GF-D8 (cell line): Measurements from ENCODE around the gene MAT1A.

ENCODE experiments used
- DNase-seq: peaks from one replicate; lab custom pipeline; 2025; lab: John Stamatoyannopoulos, UW

The MAT1A gene

DNA sequence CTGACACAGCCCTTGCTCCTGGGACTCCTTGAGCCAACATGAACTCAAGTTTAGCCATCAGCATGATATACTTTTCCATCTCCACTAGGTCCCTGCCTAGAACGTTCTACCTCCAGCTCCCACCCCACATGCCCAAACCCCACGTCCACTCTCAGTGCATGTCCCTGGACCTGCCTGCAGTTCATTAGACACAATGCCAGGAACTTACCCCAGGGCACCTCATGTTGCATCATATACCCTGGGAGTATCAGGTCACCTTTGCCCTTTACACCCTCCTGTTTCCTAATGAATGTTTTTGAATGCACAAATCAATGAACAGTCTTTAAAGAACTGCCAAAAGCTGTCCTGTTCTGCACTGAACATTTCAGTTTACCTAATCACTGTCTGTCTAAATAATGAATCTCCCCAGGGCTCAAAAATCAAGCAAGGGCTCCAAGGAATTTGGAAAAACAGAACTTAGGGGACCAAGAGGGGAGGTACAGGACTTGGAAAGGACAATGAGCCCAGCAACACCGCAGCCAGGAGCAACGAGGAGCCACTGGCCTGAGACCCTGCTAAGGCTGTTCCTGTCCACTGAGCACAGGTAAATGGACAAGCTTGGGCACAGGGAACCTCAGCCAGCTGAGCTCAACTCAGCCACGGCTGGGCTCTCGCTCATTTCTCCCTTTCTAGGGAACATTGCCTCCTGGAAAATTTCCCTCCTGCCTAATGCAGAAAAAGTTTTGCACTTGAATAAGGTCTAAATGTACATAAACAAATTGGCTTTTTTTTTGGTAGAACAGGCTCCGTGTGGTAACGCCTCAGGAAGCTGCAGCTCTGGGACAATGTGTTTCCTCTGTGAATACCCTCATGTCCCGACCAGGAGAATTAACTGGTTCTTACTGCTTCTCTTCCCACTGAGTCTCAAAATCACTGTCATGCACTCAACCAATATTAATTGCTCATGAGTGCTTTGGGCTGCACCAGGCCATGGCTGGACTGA is 7.4 kb downstream of the MAT1A start:
- no peak for DNase-seq

- no peak for DNase-seq
Measured at GRCh38 chr10:80281292-80281691, 8.2 kb downstream of the MAT1A start.

GRCh38 chr10:80280071-80280800 is 9.2 kb downstream of the MAT1A start:
- no peak for DNase-seq

GRCh38 chr10:80279146-80279545 is 10.3 kb downstream of the MAT1A start:
- DNase-seq = no peak

- DNase-seq = no peak
Measured at GRCh38 chr10:80278480-80278879, 11.0 kb downstream of the MAT1A start.

DNA sequence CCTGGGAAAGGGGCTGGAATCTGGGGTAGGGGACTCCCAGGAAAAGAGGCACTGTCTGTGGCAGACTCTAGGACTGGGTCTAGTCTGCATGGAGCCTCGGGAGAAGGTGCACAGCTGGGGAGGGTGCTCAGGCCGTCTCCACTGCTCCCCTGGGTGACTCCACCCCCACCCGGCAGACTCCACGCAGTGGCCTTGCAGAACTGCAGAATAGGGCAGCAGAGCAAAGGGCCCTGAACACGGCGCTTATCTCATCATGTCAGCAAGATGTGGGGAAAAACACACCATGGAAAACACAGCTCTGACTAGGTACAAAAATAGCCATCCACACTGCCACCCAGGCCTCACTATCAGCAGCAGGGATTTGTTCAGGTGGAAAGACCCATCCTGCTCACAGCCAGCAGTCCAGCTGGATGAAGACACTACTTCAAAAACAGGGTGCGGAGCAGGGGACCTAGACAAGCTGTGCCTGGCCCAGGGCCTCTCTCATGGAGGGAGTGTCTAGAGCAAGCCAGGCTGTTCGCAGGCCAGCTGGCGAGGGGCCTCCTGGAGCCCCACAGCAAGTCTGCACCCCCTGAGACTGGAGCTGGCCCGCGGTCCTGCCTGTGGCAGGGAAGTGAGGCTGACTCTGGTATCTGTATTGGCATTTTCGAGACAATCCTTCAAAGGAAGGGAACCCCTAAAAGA is 11.7 kb downstream of the MAT1A start:
- DNase-seq = no peak

DNA sequence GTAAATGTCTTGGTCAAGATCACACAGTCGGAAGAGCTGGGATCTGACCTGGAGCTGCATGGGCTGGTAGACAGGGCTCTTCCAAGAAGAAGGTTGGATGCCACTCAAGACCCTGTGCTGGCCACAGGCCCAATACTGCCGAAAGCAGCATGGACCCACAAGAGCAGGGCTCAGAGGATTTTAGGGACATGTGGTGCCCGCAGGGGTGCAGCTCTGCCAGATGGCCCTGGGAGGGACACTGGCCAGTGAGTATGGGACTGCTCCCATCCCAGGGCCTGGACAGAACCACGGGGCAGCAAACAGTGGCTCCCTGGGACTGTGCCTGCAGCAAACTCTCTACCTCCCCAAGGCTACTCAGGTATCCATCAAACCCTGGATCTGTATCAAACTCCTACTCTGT is 12.4 kb downstream of the MAT1A start:
- no peak for DNase-seq

DNA sequence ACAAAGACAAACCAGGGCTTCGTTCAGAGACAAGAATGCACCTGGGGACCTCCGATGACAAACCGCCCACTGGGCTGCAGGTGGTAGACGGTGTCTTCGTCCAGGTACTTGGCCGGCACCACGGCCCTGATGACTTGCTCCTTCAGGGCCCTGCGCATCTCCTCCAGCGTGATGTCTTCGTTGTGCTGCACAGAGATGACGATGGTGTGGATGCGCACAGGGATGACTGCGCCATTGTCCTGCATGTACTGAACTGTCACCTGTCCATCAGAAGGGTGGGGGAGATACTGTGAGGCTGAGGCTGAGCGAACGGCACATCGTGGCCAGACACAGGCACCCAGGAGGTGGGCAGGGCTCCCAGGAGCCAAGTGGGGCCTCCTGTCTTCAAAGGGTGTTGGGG is 13.1 kb downstream of the MAT1A start:
- DNase-seq = no peak

DNA sequence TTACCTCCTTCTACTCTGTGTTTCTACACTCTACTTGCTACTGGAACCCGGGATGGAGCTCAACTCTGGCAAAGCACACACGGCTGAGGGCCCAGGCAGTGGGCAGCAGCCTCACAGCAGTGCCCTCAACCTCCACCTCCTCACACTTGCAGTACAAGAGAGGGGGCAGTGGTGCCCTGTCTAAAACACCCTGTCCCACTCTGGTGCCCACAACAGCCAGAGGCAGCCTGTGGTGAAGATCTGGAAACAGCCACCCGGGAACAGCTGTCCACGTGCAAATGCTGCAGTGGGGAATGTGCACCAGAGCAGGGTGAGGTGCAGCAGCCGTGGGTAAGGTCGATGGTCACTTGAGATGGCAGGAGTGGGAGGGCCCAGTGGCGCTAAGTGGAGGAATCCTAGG is 13.7 kb downstream of the MAT1A start:
- no peak for DNase-seq

GRCh38 chr10:80275135-80275498 is 14.3 kb downstream of the MAT1A start:
- DNase-seq = no peak

DNA sequence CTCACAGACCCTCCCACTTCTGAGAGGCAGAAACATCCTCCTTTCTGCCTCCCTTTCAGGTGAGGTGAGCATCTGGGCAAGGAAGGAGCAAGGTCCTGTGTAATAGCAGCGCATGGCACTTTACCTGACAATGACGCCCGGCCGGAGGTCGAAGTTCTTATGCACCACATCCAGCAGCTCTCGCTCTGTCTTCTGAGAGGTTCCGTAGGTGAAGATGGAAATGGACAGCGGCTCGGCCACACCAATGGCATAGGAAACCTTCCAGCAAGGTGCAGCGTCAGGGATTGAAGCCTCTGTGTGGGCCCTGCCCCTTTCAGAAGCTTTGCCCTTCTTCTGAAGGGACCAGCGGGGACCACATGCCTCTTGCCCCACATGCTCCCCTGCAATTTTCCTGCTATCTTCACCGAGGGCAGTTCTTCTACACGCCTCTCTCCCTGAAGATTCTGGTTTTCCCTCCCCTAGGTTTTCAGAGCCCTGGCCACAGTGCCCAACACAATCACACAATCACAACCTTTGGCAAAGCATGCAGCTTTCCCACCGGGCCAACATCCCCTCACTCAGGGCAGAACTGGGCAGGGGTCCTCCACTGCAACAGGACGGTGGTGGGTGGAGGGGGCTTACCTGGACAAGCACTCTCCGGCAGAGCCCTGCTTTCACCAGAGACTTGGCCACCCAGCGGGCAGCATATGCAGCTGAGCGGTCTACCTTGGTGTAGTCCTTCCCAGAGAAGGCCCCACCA is 14.9 kb downstream of the MAT1A start:
- DNase-seq = no peak

- DNase-seq = no peak
Measured at GRCh38 chr10:80273523-80274170, 15.8 kb downstream of the MAT1A start.

- no peak for DNase-seq
Measured at GRCh38 chr10:80272793-80273522, 16.5 kb downstream of the MAT1A start.

DNA sequence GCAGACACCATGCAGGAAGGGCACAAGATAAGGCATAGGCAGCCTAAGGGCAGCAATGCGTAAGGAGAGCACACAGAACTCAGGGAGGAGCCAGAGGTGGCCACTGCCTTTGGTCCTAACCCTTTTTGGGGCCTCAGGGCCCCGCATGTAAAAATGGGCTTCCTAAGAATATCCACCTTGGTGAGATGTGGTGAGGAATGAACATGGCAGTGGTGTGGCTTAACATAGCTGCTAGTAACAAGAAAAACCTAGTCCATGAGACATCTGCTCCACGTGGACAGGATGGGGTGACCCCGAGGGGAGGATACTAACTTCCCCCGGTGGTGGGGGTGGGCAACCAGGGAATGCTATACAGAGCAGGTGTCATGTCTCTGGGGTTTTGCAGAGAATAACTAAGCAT is 18.0 kb downstream of the MAT1A start:
- DNase-seq = no peak

- DNase-seq = no peak
Measured at GRCh38 chr10:80270887-80271286, 18.6 kb downstream of the MAT1A start.

- no peak for DNase-seq
Measured at GRCh38 chr10:80268938-80269588, 20.4 kb downstream of the MAT1A start.

DNA sequence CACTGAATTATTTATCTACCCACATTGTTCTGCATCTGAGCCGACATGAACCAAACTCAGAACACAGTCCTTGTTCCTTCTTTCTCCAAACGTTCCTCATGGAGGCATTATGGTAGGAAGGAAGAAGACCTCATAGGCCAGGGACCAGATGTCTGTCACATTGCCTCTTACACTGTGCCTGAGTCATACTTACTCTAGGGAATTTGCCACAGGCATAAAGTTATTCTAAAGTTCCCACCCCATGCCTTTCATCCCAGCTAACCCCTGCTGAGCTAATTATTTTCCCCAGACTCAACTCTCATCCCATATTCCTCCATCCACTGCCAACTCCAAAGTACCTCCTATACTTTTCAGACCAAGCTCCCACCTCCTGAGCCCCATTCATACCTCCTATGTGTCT is 21.2 kb downstream of the MAT1A start:
- no peak for DNase-seq

- DNase-seq = no peak
Measured at GRCh38 chr10:80266513-80266863, 23.0 kb downstream of the MAT1A start.

DNA sequence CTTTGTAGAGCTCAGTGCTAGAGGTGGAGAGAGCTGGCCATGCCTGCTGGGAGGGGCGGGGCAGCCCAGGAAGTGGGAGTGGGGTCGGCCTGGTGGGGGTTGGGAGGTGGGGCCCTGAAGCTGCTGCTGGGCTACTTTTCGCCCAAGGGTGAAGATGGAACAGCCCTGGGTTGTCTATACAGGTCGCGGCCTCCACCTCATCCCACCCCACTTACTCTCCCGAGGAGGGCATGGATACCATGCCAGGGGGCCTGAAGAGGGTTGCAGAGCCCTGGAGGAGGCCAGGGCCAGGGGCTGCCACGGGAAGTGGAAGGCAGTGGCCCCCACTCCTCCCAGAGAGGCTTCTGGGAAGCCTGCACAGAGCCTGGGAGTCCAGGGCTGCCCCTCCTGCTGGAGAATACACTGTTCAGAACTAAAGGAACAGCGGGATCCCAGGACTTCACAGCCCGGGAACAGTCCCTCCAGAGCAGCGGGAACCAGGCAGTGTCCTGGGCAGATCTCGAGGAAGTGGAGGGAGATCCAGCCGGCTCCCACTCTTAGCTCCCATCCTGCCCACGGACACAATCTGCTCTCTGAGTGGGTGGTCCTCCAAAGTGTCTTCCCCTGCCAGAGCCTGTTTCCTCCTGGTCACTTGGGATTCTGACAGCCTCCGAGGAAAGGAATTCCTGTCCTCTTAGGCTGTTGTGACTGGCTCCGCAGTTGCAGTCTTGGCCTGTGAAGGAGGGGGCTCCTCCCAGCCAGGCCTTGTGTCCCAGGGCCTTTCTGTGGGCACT is 23.5 kb downstream of the MAT1A start:
- DNase-seq = no peak
